NCI-H526 treated with DMSO at 0.1 percent for 48 hours (cell line): Measurements from ENCODE around the gene SIGLEC15.
"Not testable (repeated sequence)": the region's sequence is repeated elsewhere in the genome, so short reads cannot be mapped to it uniquely, and the experiment has no call there.

Experiments
- DNase-seq: peaks from one replicate; lab custom pipeline; 2025; lab: John Stamatoyannopoulos, UW

SIGLEC15 gene

GRCh38 chr18:45820106-45820745, 5.2 kb upstream of the SIGLEC15 start:
- DNase-seq, result no peak

DNA sequence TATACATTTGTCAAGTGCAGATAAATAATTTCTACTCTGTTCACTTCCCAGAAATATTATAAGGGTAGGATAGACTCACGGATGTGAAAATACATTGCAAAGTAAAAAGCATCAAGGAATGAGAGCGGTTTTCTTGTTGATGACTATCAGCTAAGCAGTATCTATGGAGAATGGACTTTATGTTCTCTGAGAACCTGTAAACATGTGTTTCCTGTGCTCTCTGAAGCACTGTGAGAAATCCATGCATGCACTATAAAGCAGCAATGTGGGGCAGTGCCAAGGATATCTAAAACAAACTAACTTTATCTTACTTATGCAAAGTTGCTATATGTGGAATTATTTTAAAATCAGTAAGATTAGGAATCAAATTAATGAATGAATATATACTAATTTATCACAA, 4.4 kb upstream of the SIGLEC15 start:
- no peak for DNase-seq

DNA sequence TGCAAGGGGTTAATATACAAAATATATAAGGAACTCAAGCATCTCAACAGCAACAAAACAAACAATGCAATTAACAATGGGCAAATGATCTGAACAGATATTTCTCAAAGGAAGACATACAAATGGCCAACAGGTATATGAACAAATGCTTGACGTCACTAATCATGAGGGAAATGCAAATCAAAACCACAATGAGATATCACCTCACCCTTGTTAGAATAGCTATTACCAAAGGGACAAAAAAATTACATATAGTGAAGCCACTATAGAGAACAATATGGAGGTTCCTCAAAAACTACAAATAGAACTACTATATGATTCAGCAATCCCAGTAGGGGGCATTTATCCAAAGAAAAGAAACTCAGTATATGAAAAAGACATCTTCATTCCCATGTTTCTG, 3.8 kb upstream of the SIGLEC15 start:
- DNase-seq, result no peak

GRCh38 chr18:45826084-45826483, 609 bp downstream of the SIGLEC15 start:
- DNase-seq, result no peak

DNA sequence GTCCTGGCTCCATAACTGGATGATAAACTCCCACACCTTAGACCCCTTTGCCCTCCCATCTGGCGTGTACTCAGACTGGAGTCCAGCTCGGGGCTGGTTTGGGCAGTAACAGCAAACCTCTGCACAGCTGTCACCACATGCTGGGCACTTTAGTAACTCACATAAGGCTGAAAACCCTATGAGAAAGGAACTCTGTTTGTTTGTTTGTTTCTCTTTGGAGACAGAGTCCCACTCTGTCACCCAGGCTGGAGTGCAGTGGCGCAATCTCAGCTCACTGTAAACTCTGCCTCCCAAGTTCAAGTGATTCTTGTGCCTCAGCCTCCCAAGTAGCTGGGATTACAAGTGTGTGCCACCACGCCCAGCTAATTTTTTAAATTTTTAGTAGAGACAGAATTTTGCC, 1.2 kb downstream of the SIGLEC15 start:
- DNase-seq, result not testable (repeated sequence)

GRCh38 chr18:45828917-45829811, 3.7 kb downstream of the SIGLEC15 start:
- DNase-seq, result no peak

DNA sequence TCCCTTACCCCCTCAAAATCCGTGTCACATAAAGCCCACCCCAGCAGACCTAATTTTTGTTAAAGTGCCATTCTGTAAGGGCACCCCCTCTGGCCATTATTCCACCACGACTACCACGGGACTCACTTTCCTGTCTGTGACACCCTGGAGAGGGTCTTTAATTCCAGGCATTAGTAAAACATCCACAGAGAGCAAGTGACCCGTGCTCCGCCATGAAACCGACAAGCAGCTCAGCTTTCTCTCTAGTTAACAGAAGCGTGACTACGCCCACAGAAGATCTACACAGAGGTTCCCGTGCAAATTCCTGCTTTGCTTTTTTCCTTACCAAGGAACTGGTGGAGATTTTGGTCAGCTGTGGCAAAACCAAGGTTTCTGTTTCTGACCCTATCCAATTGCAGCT, 4.4 kb downstream of the SIGLEC15 start:
- DNase-seq, result no peak

DNA sequence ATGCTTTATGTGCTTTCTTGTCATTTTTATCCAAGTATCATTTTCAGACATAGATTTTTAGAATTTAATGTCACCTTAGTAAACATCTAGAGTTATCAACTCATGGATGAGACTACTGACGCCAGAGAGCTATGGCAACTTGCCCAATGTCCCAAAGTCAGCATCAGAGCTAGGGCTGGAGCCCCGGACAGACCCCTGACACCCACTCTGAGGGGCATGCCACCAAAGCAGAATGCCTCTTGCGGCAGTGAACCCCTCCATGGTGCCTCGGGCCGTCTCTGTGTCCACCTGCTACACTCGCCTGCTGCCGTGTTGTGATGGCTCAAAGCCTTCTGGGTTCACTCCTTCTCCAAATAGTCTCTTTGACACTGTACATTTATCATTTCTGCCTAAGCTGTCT, 5.4 kb downstream of the SIGLEC15 start:
- no peak for DNase-seq

- no peak for DNase-seq
Measured at GRCh38 chr18:45833846-45834245, 8.4 kb downstream of the SIGLEC15 start.

DNA sequence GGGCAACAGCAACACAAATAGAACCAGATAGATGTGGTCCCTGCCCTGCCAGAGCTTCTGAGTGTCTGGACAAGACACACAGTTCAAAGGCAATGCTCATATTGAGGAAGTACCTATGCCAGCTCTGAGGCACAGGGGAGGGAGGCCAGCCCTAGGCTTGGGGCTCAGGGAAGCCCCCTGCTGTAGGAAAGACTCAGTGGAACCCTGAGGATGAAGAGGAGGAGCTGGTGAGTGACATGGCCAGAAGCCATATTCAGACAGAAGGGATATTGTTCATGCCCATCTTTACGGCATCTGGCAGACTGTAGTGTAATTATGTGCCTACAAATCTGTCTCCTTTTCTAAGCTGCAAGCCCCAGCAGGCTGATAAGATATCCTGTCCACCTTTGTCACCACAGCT, 8.8 kb downstream of the SIGLEC15 start:
- no peak for DNase-seq

GRCh38 chr18:45835057-45835636, 9.7 kb downstream of the SIGLEC15 start:
- no peak for DNase-seq

GRCh38 chr18:45836242-45837205, 11.0 kb downstream of the SIGLEC15 start:
- DNase-seq, result no peak

GRCh38 chr18:45837283-45838070, 12.0 kb downstream of the SIGLEC15 start:
- DNase-seq, result peak; percentile 7

- no peak for DNase-seq
Measured at GRCh38 chr18:45838302-45839070, 13.0 kb downstream of the SIGLEC15 start.

DNA sequence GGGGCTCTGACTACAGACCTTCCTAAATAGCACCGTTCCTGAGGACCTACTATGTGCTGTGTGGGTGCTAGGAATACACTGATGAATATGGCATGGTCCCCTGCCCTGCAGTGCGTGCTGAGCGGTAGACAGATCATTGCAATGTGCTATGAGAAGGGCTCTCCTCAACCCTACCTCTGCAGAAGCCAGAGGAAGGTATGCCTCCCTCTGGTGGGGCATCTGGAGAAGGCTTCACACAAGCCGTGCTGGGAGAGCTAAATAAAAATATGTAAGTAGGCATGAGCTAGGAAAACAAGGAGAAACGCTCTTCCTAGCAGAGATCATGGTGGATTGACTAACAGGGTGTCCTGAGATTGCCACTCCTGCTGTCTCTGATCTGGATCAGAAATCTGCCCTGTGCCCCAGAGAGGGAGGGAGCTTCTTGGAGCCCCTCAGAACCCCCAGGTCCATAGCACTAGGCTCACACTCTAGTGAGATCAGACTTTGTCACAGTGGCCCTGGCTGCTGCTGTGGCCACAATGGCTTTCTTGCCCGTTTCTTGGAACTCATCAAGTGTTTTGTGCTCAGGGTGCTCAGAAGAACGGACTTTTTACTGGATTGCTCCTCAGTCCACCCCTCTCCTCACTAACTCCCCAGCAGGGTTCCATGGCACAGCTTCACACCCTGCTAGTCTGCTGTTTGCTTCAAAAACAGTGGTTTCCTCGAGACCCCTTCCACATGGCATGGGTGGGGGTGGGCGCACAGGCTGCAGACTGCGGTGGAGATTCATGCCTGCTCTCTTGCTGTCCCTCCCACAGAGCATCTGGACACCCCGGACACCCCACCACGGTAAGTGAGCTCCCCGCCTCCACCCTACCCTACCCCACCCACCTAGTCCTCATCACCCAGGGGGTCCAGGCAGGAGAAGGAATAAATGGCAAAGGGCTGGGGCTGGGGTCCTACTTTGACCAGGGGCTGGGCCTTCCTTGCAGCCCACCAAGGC, 14.2 kb downstream of the SIGLEC15 start:
- peak; percentile 24 for DNase-seq

DNA sequence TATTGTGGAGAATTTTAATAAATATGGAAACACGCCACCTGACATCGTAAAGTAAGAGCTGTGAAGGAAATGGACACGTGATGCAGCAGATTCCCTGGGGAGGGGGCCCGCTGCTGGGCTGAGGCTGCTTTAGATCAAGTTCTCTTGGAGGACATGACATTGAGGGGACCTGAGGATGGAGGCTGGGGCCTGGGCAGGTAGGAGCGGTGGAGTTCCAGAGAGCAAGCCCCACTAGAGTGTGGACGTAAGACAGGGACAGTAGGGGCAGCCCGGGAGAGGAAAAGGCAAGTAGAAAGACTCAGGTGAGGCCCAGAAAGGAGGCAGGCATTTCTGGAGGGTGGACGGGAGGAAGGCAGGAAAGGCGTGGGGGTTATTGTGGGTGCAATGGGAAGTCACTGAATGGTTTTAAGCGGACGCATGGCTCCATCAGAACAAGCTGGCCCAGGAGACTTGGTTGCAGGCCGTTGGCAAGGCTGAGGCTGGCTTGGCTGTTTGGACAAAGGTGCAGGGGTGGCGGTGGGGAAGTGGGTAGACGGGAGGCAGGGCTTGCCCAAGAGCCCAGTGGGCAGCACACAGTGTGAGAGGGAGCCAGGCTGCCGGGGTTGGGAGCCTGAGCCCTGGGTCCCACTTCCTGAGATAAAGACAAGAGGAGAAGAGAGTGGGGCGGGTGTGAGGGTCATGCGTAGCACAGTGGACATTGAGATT, 15.7 kb downstream of the SIGLEC15 start:
- no peak for DNase-seq

- no peak for DNase-seq
Measured at GRCh38 chr18:45841765-45842442, 16.4 kb downstream of the SIGLEC15 start.

DNA sequence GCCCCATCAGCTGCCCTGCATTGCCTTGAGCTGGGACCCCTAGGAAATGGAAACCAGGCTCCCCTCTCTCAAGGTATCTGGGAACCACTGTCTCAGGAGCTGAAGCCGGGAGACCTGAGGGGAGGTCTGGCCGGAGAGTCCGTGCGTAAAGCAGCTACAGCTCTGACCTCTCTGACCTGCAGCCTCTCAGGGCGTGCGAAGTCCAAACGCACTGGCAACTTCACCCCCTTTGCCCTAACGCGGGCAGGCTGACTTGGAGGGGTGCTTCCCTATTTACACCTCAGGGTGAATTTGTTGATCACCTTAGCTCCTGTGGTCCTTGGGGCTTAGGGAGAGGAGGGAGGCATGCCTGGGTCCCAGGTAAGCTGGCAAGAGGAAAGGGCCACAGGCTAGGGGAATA, 17.5 kb downstream of the SIGLEC15 start:
- no peak for DNase-seq
